ENCODE results near the gene LMNA. TPM values are rescaled to one million over a fixed set of nuclear protein-coding genes. Genes with fewer than 3 reads are reported as not detected.

The LMNA gene
- polyA plus RNA-seq, 1 of the 3 experiments (the other 2 are of a cell fraction): 983 TPM

- no peak for TF ChIP-seq REST (IDR thresholded peaks at IDR 0.05; ENCODE audit: low read depth, low read length)
- no peak for TF ChIP-seq USF1 (IDR thresholded peaks at IDR 0.05; ENCODE audit: borderline replicate concordance, low read depth)
- no peak; the same call in 1 of the 2 replicates for TF ChIP-seq GABPA (IDR thresholded peaks at IDR 0.05; ENCODE audit: low read depth)
- 0 out of 2 replicates have a peak, but pooled peaks have one; percentile 42 for TF ChIP-seq MXI1 (IDR thresholded peaks at IDR 0.05; ENCODE audit: low read depth, low read length)
- no peak for TF ChIP-seq EZH2phosphoT487 (IDR thresholded peaks at IDR 0.05; ENCODE audit: borderline replicate concordance, low read depth)
- peak; percentile 98 for TF ChIP-seq NFIC (IDR thresholded peaks at IDR 0.05; ENCODE audit: borderline replicate concordance)
Observed at GRCh38 chr1:156126043-156126629, 11.6 kb downstream of the LMNA start (continued).

GRCh38 chr1:156126630-156127534 lies 12.4 kb downstream of the LMNA start:
- Histone ChIP-seq H3K36me3 (replicated peaks in 1 of 2; ENCODE audit: control insufficient read depth in 1 of 2, insufficient read depth in 2 of 2, low read length in 1 of 2) (peaks cover 13 to 28% of the 10 kb centered on the region in 2 experiments), H3K4me2 (peak overlapping the region; percentile 91), H3K27me3 (ENCODE audit: insufficient read depth) (no peaks in the 10 kb centered on the region), H3K4me1 (ENCODE audit: control insufficient read depth in 1 of 2, insufficient read depth in 2 of 2, low read depth in 1 of 2, low read length in 1 of 2) (peaks cover 76 to 78% of the 10 kb centered on the region in 2 experiments), H3K4me3 (ENCODE audit: low read depth in 2 of 2, low read length in 1 of 2) (peak overlapping the region; percentile 12 to 56; a peak in 3 of 4 replicates), H3F3A (replicated peaks; ENCODE audit: insufficient read depth) (peaks cover 94% of the 10 kb centered on the region), H3K9me3 (no peaks in the 10 kb centered on the region), H3K27ac (ENCODE audit: low read depth in 2 of 2, low read length in 1 of 2) (peak overlapping the region; percentile 97 to 100), H3K79me2 (ENCODE audit: insufficient read depth) (peaks cover 93% of the 10 kb centered on the region), H2AFZ (ENCODE audit: low read depth) (no peak overlapping the region), H3K9me2 (no peaks in the 10 kb centered on the region), H3K9ac (peak overlapping the region; percentile 97), H4K20me1 (ENCODE audit: insufficient read depth) (peaks cover 79% of the 10 kb centered on the region)
- DNase-seq: no peak
- CTCF ChIA-PET: interaction anchor here (1.4 to 40.5 kb wide), 9 partner anchors 10 to 259 kb away, joined by 3 to 1559 read pairs (median 7); partner anchors contain the start of genes LMNA and MEX3A
- 11% methylated on average over 14 of the region's 15 CpGs for WGBS (ENCODE audit: low lambda C conversion rate)
- POLR2A ChIA-PET: interaction anchor here (0.7 to 0.9 kb wide), 2 partner anchors 8 to 25 kb away, joined by 3 read pairs; no protein-coding TSS in a partner anchor
- TF ChIP-seq JUND (IDR thresholded peaks at IDR 0.05) (peak; percentile 51), EP300 (IDR thresholded peaks at IDR 0.05; ENCODE audit: borderline replicate concordance in 1 of 2, low read depth in 1 of 2, low read length in 1 of 2) (peak in 1 of 2 experiments; percentile 32; a peak in 1 of 4 replicates), CTCF (IDR thresholded peaks at IDR 0.05) (no peak), ELF1 (IDR thresholded peaks at IDR 0.05) (0 out of 2 replicates have a peak, but pooled peaks have one; percentile 4), POLR2AphosphoS5 (IDR thresholded peaks at IDR 0.05; ENCODE audit: low read depth, low read length) (peak; percentile 28; the same call in 1 of the 2 replicates), ZBTB33 (IDR thresholded peaks at IDR 0.05; ENCODE audit: borderline replicate concordance, low read depth) (no peak), USF1 (IDR thresholded peaks at IDR 0.05; ENCODE audit: borderline replicate concordance, low read depth) (no peak), FOXJ3 (CRISPR knock-in tag; IDR thresholded peaks at IDR 0.05) (no peak), PBX3 (IDR thresholded peaks at IDR 0.05) (peak; percentile 41), RXRA (IDR thresholded peaks at IDR 0.05; ENCODE audit: borderline replicate concordance, low read depth) (peak; percentile 28; the same call in 1 of the 2 replicates), FOSL2 (IDR thresholded peaks at IDR 0.05; ENCODE audit: borderline replicate concordance, low read depth) (peak; percentile 76), SIN3A (IDR thresholded peaks at IDR 0.05; ENCODE audit: borderline replicate concordance, low read depth, low read length) (no peak)

All from SK-N-SH (cell line).